Frontal cortex (tissue), 4 donors: Measurements from ENCODE around the gene CTU1. TPM values are rescaled to one million over a fixed set of nuclear protein-coding genes. Genes with fewer than 3 reads are reported as not detected.

Source experiments
- DNase-seq, 2 donors: peaks; one replicate each; pipeline ENCODE4 v3.0.0; 2012; ENCODE audit warnings: low spot score in 2 of 2
- FAIRE-seq: peaks from 2 replicates; lab custom pipeline; 2012; peaks lifted over from hg19 to GRCh38; lab: Jason Lieb, UNC
- total RNA-seq: library from RNA; depleted of rRNA; stranded (reverse); fragments of >200 nt; gene quantifications from one replicate; pipeline ENCODE4 v1.2.3, GENCODE V29; 2014
- donor health status: control.
- donor health status: control.
- donor health status: control.

Gene CTU1
- total RNA-seq, 1 donor from 2014 or later: 4.1 TPM

DNA sequence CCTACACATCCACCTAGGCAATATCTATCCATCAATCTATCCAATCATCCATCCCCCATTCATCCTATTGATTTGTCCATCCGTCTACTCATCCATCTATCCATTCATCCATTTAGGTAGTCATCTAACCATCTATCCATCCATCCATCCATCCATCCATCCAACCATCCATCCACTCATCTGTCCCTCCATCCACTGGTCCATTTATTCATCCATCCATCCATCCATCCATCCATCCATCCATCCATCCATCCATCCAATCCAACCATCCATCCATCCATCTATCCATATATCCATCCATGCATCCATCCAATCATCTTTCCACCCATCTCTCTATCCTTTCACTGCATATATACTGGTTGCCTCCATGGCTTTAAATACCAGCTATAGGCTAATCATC, 47.2 kb downstream of the CTU1 start:
- DNase-seq (no peak), FAIRE-seq (no peak)

DNA sequence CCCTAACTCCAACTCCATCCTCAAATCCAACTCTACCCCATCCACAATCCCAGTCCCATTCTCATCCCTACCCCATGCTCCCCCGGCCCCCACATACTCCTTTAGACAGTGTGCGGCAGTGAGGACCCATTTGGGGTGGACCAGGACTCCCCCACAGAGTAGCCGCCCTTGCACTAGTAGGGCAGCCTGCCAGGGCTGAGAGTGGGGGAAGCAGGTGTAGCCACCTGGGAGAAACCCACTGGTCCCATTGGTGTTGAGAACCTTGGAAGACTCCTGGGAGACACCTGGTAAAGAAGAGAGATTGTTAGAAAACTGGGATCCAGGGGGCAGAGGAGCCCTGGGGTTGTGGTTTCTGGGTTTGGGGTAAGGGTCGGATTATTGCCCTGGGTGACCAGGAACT, 47.9 kb downstream of the CTU1 start:
- DNase-seq (no peak), FAIRE-seq (no peak)

DNA sequence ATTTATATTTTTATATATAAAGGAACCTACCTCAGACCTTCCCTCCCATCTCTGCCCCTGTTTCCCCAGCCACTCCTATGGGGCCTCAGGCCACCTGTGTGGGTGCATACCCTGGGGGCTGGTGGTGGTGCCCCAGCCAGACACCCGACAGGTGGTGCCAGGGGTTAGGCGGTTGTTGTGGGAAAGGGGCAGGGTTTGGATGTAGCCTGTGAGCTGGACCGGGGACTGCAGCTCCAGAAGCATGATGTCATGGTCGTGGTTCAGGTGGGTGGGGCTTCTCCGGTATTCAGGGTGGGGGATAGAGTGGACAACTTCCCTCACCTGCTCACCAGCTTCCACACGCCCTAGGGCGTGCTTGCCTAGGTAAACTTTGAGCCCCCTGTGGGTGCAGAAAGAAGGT, 48.5 kb downstream of the CTU1 start:
- FAIRE-seq (no peak), DNase-seq (no peak)

DNA sequence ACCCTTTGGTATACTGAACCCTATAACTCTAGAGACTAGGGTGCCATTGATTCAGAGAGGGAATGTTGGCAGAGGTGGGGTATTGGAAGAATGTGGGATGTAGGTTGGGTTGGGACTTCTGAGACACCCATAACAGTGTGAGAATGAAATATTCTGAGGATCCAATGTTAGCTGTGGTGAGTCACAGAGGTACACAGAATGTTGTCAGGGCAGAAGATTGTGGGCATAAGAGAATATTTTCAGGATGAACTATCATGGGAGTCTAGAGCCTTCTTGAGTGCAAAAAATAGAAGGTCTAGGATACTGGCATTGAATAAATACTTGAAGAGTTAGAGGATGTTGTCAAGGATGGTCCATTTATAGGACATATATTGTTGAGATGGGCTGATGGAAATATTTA, 52.3 kb downstream of the CTU1 start:
- DNase-seq (no peak), FAIRE-seq (no peak)

Other genes starting within 250 kb of the CTU1 start
- gene KLK2, start 235.0 kb downstream of the CTU1 start, total RNA-seq: not detected
- not detected for gene KLK4, start 197.0 kb downstream of the CTU1 start, total RNA-seq
- gene KLK5, start 155.4 kb downstream of the CTU1 start, total RNA-seq: not detected
- gene KLK6, start 138.8 kb downstream of the CTU1 start, total RNA-seq: not detected
- gene KLK7, start 124.5 kb downstream of the CTU1 start, total RNA-seq: not detected
- gene KLK8, start 106.8 kb downstream of the CTU1 start, total RNA-seq: not detected
- not detected for gene KLK10, start 88.7 kb downstream of the CTU1 start, total RNA-seq
- not detected for gene KLK11, start 81.8 kb downstream of the CTU1 start, total RNA-seq
- not detected for gene KLK12, start 73.4 kb downstream of the CTU1 start, total RNA-seq
- gene KLK13, start 43.3 kb downstream of the CTU1 start, total RNA-seq: not detected
- gene KLK14, start 25.5 kb downstream of the CTU1 start, total RNA-seq: not detected
- gene SIGLEC9, start 16.5 kb upstream of the CTU1 start, total RNA-seq: 0.41 TPM
- gene SIGLEC7, start 33.9 kb upstream of the CTU1 start, total RNA-seq: under 0.01 TPM
- 0.41 TPM for gene CD33, start 116.7 kb upstream of the CTU1 start, total RNA-seq
- gene SIGLECL1, start 142.7 kb upstream of the CTU1 start, total RNA-seq: not detected
- 4.1 TPM for gene IGLON5, start 203.2 kb upstream of the CTU1 start, total RNA-seq
- 0.41 TPM for gene VSIG10L, start 233.7 kb upstream of the CTU1 start, total RNA-seq